Glutamatergic neuron (in vitro differentiated cells): ENCODE measurements around the gene LST1. TPM values are rescaled to one million over a fixed set of nuclear protein-coding genes. Genes with fewer than 3 reads are reported as not detected.

Experiments
- DNase-seq: peaks from one replicate; pipeline ENCODE4 v3.0.0; 2022
- H3K27ac Mint-ChIP-seq: one replicate; pipeline ENCODE4 v1.8.0; 2020; ENCODE audit warnings: mild to moderate bottlenecking, mixed read lengths, inconsistent platforms; ENCODE audit not compliant: unreplicated experiment
- H3K27me3 Mint-ChIP-seq: one replicate; pipeline ENCODE4 v1.8.0; 2020; ENCODE audit warnings: mild to moderate bottlenecking, moderate library complexity, mixed read lengths, inconsistent platforms; ENCODE audit not compliant: unreplicated experiment
- H3K36me3 Mint-ChIP-seq: one replicate; pipeline ENCODE4 v1.8.0; 2020; ENCODE audit warnings: mild to moderate bottlenecking, mixed read lengths, inconsistent platforms; ENCODE audit not compliant: unreplicated experiment
- H3K4me1 Mint-ChIP-seq: one replicate; pipeline ENCODE4 v1.8.0; 2020; ENCODE audit warnings: mild to moderate bottlenecking, low read depth, mixed read lengths, inconsistent platforms; ENCODE audit not compliant: unreplicated experiment
- H3K4me3 Mint-ChIP-seq: one replicate; pipeline ENCODE4 v1.8.0; 2020; ENCODE audit warnings: mild to moderate bottlenecking, mixed read lengths, inconsistent platforms; ENCODE audit not compliant: unreplicated experiment
- H3K9me3 Mint-ChIP-seq: one replicate; pipeline ENCODE4 v1.8.0; 2020; ENCODE audit warnings: mild to moderate bottlenecking, moderate library complexity, mixed read lengths, inconsistent platforms; ENCODE audit not compliant: unreplicated experiment
- CTCF ChIP-seq: fragments of 200-600 bp; sonication (generic); IDR thresholded peaks from one replicate; pipeline ENCODE4 v1.5.0; 2021; ENCODE audit not compliant: partially characterized antibody, unreplicated experiment
- total RNA-seq: library from RNA; stranded (reverse); fragmentation: NEBNext Ultra II Directional; extraction: Animal tissue kit (Norgen Biotek cat#: 25700); gene quantifications from one replicate; pipeline ENCODE4 v1.2.1, GENCODE V29; 2021; ENCODE audit not compliant: unreplicated experiment

LST1 gene
- total RNA-seq, 1 donor from 2014 or later = not detected

DNA sequence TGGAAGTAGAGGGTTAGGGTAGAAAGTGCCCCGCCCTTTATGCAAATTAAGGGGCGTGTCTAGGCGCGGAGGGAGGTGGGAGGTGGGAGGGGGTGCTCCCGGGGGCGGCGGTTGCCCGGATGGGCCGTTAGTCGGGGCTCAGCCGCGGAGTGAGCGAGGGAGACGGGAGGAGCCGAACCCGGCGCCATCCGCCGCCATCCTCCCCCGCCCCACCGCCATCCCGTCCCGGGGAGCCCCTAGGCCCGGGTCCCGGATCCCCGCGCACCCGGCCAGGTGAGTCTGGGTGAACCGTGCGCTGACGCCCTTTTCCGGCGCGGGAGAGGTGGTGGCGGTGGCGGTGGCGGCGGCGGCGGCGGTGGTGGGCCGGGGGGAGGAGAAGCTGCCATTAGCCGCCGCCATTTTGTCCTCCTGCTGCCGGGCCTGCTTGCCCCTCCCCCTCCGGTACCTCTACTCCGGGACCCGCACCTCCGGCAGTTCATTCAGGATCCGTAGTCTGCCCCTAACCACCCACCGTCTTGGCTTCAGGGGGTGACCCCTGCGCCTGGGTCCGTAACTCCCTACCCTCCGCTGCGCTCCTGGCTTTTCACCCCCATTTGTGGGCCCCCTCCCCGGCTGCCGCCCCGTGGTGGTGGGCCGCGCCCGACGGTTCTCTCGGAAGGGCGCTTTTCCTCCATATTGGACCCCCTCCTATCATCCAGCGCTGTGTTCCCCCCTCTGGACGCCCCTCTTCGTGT is 34.7 kb downstream of the LST1 start, which contains the start of gene PRRC2A:
Gene PRRC2A (plus strand): TSS at position 130 of the 734 bp plus-strand sequence. CDS start 2,075 bp downstream, outside the sequence.
- DNase-seq = peak; percentile 96

GRCh38 chr6:31621320-31621939 is 35.4 kb downstream of the LST1 start:
- Mint-ChIP-seq H3K4me1 (peaks cover 20% of the 10 kb centered on the region), H3K9me3 (peaks cover 4% of the 10 kb centered on the region), H3K27ac (peak overlapping the region; percentile 89), H3K4me3 (peak overlapping the region; percentile 89), H3K27me3 (peaks cover 6% of the 10 kb centered on the region), H3K36me3 (peaks cover 4% of the 10 kb centered on the region)
- no peak for DNase-seq
- no peak for TF ChIP-seq CTCF

More for the DNA sequence above, 34.7 kb downstream of the LST1 start, which contains the start of gene PRRC2A:
- H3K4me1 Mint-ChIP-seq = peaks cover 20% of the 10 kb centered on the region
- peaks cover 4% of the 10 kb centered on the region for H3K9me3 Mint-ChIP-seq
- peaks cover 6% of the 10 kb centered on the region for H3K27me3 Mint-ChIP-seq
- H3K27ac Mint-ChIP-seq = peak within 1 kb of the TSS; percentile 99
- peaks cover 4% of the 10 kb centered on the region for H3K36me3 Mint-ChIP-seq
- TF ChIP-seq CTCF = no peak
- H3K4me3 Mint-ChIP-seq = peak within 1 kb of the TSS; percentile 95

DNA sequence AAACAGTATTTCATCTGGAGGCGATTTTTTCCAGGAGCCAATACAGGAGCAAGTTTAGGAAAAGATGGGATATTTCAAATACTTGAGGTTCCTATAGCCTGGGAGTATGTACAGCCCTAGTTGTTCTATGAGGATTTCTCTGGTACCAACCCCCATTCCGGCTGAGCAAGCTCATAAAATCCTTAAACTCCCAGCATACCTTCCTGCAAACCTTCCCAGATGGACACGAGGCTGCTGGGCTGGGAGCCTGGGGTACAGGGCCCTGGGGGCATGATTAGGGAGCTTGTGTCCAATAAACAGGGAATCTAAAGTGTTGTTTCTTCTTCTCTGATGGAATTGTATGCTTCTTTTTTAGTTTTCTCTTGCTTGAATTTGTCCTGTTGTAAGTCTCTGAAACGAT is 35.9 kb downstream of the LST1 start:
- no peak for DNase-seq
- Mint-ChIP-seq H3K27ac (peak overlapping the region; percentile 89), H3K4me1 (peaks cover 17% of the 10 kb centered on the region), H3K36me3 (peaks cover 4% of the 10 kb centered on the region), H3K27me3 (peaks cover 8% of the 10 kb centered on the region), H3K4me3 (peak overlapping the region; percentile 89), H3K9me3 (peaks cover 4% of the 10 kb centered on the region)
- no peak for TF ChIP-seq CTCF

DNA sequence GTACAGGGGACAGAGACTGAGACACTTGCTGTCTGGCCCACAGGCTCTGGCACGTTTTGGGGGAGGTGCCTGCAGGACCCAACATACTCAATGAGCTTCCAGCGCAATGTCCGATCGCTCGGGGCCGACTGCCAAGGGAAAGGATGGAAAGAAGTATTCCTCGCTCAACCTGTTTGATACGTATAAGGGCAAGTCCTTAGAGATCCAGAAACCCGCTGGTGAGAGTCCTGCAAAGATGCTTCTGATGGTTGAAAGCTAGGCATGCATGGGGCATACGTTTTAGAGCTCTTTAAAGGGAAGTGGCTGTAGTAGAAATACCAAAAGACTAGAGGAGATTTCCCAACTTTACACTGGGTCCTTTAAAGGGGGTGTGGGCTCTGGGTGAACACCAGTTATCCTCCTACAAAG is 36.6 kb downstream of the LST1 start:
- peak overlapping the region; percentile 89 for H3K27ac Mint-ChIP-seq
- H3K4me3 Mint-ChIP-seq = peak overlapping the region; percentile 89
- no peak for DNase-seq
- TF ChIP-seq CTCF = no peak
- peaks cover 8% of the 10 kb centered on the region for H3K9me3 Mint-ChIP-seq
- peaks cover 7% of the 10 kb centered on the region for H3K36me3 Mint-ChIP-seq
- H3K27me3 Mint-ChIP-seq = peaks cover 8% of the 10 kb centered on the region
- peaks cover 17% of the 10 kb centered on the region for H3K4me1 Mint-ChIP-seq

DNA sequence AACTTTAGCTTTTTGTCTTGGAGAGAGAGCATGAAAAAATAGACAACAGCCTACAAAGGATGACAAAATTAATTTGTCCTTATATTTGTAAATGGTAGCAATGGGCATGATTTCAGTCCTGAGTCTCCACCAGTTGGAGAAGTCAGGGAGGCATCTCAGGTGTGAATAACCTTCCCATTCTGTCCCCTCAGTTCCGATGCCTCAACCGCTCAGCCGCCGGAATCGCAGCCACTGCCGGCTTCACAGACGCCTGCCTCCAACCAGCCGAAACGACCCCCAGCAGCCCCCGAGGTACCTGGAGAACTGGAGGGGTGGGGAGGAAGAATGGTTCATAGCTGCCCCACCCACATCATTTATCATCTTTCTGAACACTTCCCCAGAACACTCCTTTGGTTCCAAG is 38.0 kb downstream of the LST1 start:
- no peak for DNase-seq
- Mint-ChIP-seq H3K4me1 (peaks cover 17% of the 10 kb centered on the region), H3K9me3 (peaks cover 6% of the 10 kb centered on the region), H3K27me3 (peaks cover 8% of the 10 kb centered on the region), H3K36me3 (peaks cover 8% of the 10 kb centered on the region), H3K27ac (peak overlapping the region; percentile 62), H3K4me3 (peak overlapping the region; percentile 75)
- no peak for TF ChIP-seq CTCF
